A549 (cell line): ENCODE results near the gene SETX.

Experiments
- CTCF ChIP-seq: fragments of >200 bp; sonication (Bioruptor Twin); formaldehyde crosslinking; IDR thresholded peaks from 3 replicates; pipeline ENCODE4 v1.5.1; 2016
- ESRRA ChIP-seq: fragments of 150-350 bp; IDR thresholded peaks from 2 replicates; pipeline ENCODE4 v1.6.1; 2014; ENCODE audit warnings: mild to moderate bottlenecking, low read length, borderline replicate concordance
- JUN ChIP-seq, 2 experiments: fragments of >200 bp; sonication (Bioruptor Twin); formaldehyde crosslinking; IDR thresholded peaks; 2 replicates in 1 of 2; 3 replicates in 1 of 2; pipeline ENCODE4 v1.6.1; 2016 to 2017
- JUNB ChIP-seq: fragments of >200 bp; sonication (Bioruptor Twin); formaldehyde crosslinking; IDR thresholded peaks from 2 replicates; pipeline ENCODE4 v1.6.1; 2016
- POLR2A ChIP-seq: IDR thresholded peaks from 2 replicates; pipeline ENCODE4 v1.6.1; 2012; ENCODE audit warnings: mild to moderate bottlenecking, low read length
- RFX5 ChIP-seq: fragments of 450-650 bp; IDR thresholded peaks from 2 replicates; pipeline ENCODE4 v1.7.1; 2014; ENCODE audit warnings: antibody characterized with exemption, mild to moderate bottlenecking, moderate library complexity
- SMC3 ChIP-seq: fragments of >200 bp; sonication (Bioruptor Twin); formaldehyde crosslinking; IDR thresholded peaks from 3 replicates; pipeline ENCODE4 v1.6.1; 2018; ENCODE audit warnings: inconsistent platforms
- USF2 ChIP-seq: fragments of 450-650 bp; IDR thresholded peaks from 2 replicates; pipeline ENCODE4 v1.6.1; 2014; ENCODE audit warnings: antibody characterized with exemption

GRCh38 chr9:132249690-132250089 is 105.1 kb downstream of the SETX start:
- TF ChIP-seq JUN (IDR thresholded peaks at IDR 0.05) (no peak), JUNB (no peak), ESRRA (no peak), POLR2A (no peak), CTCF (no peak), RFX5 (no peak), USF2 (no peak), SMC3 (no peak)
